Measurements from ENCODE around the gene ZFP36L1. TPM values are rescaled to one million over a fixed set of nuclear protein-coding genes. Genes with fewer than 3 reads are reported as not detected.

Gene ZFP36L1
- total RNA-seq, 1 experiment from 2014 or later, result 240 TPM

DNA sequence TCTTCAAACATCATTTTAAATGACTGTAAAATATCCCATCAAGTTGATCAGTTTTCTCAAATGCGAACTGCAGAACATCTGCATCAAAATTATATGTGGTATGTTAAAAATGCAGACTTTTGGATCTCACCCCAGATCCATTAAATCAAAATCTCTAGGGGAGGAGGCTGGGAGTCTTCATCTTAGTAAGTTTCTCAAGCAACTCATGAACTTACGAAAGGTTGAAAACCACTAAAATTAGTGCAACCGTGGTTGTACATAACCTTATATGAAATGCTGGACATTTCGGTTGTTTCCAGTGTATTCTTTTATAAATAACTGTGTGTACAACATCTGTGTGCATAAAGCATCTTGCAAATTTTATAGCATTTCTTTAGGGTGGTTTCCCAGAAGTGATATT, 39.2 kb downstream of the ZFP36L1 start:
- no peak for DNase-seq
- Mint-ChIP-seq H3K27me3 (ENCODE audit: unreplicated experiment) (no peaks in the 10 kb centered on the region), H3K4me1 (ENCODE audit: low read depth, unreplicated experiment) (peaks cover 7% of the 10 kb centered on the region), H3K36me3 (ENCODE audit: insufficient read depth, unreplicated experiment) (no peaks in the 10 kb centered on the region), H3K27ac (ENCODE audit: unreplicated experiment) (no peak overlapping the region), H3K9me3 (ENCODE audit: low read depth, unreplicated experiment) (no peaks in the 10 kb centered on the region), H3K4me3 (ENCODE audit: low read depth, unreplicated experiment) (no peak overlapping the region)
- no TSS peak for BruUV-seq (replicated peaks)
- intact Hi-C loops (cut with micrococcal nuclease; ENCODE audit: unreplicated experiment), result no loop called here
- CTCF ChIA-PET, result no interaction called here
- TF ChIP-seq, protein P1, sequence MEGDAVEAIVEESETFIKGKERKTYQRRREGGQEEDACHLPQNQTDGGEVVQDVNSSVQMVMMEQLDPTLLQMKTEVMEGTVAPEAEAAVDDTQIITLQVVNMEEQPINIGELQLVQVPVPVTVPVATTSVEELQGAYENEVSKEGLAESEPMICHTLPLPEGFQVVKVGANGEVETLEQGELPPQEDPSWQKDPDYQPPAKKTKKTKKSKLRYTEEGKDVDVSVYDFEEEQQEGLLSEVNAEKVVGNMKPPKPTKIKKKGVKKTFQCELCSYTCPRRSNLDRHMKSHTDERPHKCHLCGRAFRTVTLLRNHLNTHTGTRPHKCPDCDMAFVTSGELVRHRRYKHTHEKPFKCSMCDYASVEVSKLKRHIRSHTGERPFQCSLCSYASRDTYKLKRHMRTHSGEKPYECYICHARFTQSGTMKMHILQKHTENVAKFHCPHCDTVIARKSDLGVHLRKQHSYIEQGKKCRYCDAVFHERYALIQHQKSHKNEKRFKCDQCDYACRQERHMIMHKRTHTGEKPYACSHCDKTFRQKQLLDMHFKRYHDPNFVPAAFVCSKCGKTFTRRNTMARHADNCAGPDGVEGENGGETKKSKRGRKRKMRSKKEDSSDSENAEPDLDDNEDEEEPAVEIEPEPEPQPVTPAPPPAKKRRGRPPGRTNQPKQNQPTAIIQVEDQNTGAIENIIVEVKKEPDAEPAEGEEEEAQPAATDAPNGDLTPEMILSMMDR (IDR thresholded peaks at IDR 0.05; ENCODE audit: unreplicated experiment), result no peak

DNA sequence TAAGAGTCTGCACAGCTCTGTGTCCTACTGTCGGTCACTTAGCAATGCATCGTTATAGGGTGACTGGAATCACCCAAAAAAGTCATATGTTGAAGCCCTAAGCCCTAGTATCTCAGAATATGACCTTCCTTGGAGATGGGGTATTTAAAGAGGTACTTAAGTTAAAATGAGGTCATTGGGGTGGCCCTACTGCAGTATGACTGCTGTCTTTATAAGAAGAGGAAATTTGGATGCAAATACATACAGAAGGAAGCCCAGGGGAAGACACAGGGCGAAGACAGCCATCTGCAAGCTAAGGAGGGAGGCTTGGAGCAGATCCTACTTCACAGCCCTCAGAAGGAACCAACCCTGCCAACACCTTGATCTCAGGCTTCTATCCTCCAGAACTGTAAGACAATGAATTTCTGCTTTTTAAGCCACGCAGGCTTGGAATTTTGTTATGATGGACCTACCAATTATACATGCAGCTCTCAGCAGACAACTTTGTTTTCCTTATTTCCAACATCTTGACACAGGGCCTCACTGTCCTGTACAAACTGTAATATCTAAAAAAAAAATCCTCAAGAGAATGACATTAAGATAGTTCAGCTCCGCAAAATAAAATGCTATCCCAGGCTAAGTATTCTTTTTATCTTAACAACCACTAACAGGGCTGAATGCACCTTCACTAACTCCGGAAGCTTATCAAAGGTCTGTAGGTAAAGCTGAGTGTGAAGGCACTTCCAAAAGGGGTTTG, 40.4 kb downstream of the ZFP36L1 start:
- intact Hi-C loops (cut with micrococcal nuclease; ENCODE audit: unreplicated experiment), result no loop called here
- H3K4me1 Mint-ChIP-seq (ENCODE audit: low read depth, unreplicated experiment), result peaks cover 7% of the 10 kb centered on the region
- CTCF ChIA-PET, result no interaction called here
- no peaks in the 10 kb centered on the region for H3K9me3 Mint-ChIP-seq (ENCODE audit: low read depth, unreplicated experiment)
- H3K27ac Mint-ChIP-seq (ENCODE audit: unreplicated experiment), result no peak overlapping the region
- TF ChIP-seq, protein P1 (IDR thresholded peaks at IDR 0.05; ENCODE audit: unreplicated experiment), result no peak
- no peak overlapping the region for H3K4me3 Mint-ChIP-seq (ENCODE audit: low read depth, unreplicated experiment)
- BruUV-seq (replicated peaks), result no TSS peak
- H3K36me3 Mint-ChIP-seq (ENCODE audit: insufficient read depth, unreplicated experiment), result no peaks in the 10 kb centered on the region
- no peak for DNase-seq
- peaks cover 10% of the 10 kb centered on the region for H3K27me3 Mint-ChIP-seq (ENCODE audit: unreplicated experiment)

DNA sequence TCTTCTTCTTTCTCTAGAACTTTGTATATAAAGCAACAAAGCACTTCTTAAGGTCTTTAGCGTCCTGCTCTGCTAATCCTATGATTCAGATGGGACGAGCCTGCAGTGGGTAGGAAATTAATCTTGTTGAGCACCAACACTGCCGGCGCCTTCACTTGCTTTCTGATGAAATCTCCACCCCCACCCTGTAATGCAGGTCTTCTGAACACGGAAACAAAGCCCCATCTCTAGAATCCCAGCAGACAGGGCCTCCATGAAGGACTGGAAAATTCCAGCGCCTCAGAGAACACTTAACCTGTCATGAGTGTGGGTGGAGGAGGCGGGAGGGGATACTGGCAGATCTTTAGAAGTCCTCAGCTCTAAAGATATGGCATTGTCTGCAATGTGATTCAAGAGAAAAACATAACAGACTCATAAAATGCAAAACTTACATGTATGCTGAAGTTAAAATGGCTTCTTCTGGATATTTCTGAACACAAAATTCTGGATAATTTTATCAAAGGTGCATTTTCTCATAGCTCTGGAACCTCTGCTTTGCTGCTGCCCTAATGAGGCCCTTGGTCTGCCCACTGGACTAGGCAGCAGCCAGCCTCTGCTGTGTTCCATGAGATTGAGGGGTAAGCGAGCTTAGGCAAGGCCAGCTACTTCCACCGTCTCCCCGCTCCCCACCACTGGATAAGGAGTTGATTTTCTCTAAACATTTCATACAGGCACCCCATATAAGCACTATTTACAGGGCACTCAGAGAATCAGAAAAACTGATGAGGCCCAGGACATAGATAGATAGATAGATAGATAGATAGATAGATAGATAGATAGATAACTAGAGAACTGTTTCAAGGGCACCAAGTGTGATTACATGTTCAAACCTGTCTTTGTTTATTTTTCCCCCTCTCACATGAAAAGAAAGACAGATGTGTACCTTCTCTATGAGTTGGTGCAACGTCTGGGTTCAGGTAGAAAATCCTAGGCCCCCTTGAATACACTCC, 43.1 kb downstream of the ZFP36L1 start:
- Mint-ChIP-seq H3K9me3 (ENCODE audit: low read depth, unreplicated experiment) (no peaks in the 10 kb centered on the region), H3K36me3 (ENCODE audit: insufficient read depth, unreplicated experiment) (no peaks in the 10 kb centered on the region), H3K27me3 (ENCODE audit: unreplicated experiment) (peaks cover 14% of the 10 kb centered on the region), H3K27ac (ENCODE audit: unreplicated experiment) (no peak overlapping the region), H3K4me1 (ENCODE audit: low read depth, unreplicated experiment) (no peaks in the 10 kb centered on the region), H3K4me3 (ENCODE audit: low read depth, unreplicated experiment) (no peak overlapping the region)
- intact Hi-C loops (cut with micrococcal nuclease; ENCODE audit: unreplicated experiment), result no loop called here
- BruUV-seq (replicated peaks), result no TSS peak
- TF ChIP-seq, protein P1 (IDR thresholded peaks at IDR 0.05; ENCODE audit: unreplicated experiment), result no peak
- CTCF ChIA-PET, result interaction anchor here (0.6 kb wide), 1 partner anchor 122 kb away, joined by 8 read pairs; no protein-coding TSS in a partner anchor
- no peak for DNase-seq

DNA sequence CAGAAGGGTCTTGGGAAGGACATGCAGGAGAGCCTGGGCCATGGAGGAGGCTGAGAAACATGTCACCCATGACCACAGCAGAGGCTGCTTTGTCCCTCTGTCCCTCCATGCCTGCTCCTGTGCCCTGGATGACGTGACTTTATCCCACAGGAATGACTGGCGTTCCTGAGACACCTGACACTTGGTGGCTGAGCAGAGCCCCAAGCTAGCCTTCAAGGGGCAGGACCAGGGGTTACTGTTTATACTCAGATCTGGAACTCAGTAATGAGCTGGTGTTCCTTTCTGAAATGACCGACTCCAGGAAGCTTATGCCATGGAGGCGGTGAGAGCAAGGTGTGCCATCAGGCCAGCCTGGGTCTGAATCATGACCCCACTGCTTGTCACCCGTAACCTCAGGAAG, 44.2 kb downstream of the ZFP36L1 start:
- BruUV-seq (replicated peaks), result no TSS peak
- H3K4me3 Mint-ChIP-seq (ENCODE audit: low read depth, unreplicated experiment), result no peak overlapping the region
- TF ChIP-seq, protein P1 (IDR thresholded peaks at IDR 0.05; ENCODE audit: unreplicated experiment), result no peak
- intact Hi-C loops (cut with micrococcal nuclease; ENCODE audit: unreplicated experiment), result no loop called here
- CTCF ChIA-PET, result interaction anchor here (0.7 kb wide), 1 partner anchor 264 kb away, joined by 3 read pairs; no protein-coding TSS in a partner anchor
- H3K27ac Mint-ChIP-seq (ENCODE audit: unreplicated experiment), result no peak overlapping the region
- no peaks in the 10 kb centered on the region for H3K4me1 Mint-ChIP-seq (ENCODE audit: low read depth, unreplicated experiment)
- no peak for DNase-seq
- no peaks in the 10 kb centered on the region for H3K36me3 Mint-ChIP-seq (ENCODE audit: insufficient read depth, unreplicated experiment)
- H3K27me3 Mint-ChIP-seq (ENCODE audit: unreplicated experiment), result peaks cover 14% of the 10 kb centered on the region
- no peaks in the 10 kb centered on the region for H3K9me3 Mint-ChIP-seq (ENCODE audit: low read depth, unreplicated experiment)

All from Calu3 (cell line).